HEK293 (cell line): ENCODE data around the gene ZNF70.

Experiments
- CTCF ChIA-PET: fragments of 350-600 bp; formaldehyde crosslinking; extraction: SDS; loops from one replicate; lab custom pipeline; 2021; ENCODE audit warnings: antibody characterized with exemption; lab: Yijun Ruan, JAX
- POLR2A ChIA-PET: fragments of 300-600 bp; formaldehyde crosslinking; extraction: SDS; loops from one replicate; lab custom pipeline; 2020; ENCODE audit warnings: antibody characterized with exemption, inconsistent platforms; lab: Yijun Ruan, JAX
- H3K27ac ChIP-seq: fragments of 200-500 bp; sonication (Bioruptor generic); 2 replicates; pipeline ENCODE4 v1.5.1; 2014; ENCODE audit warnings: low read depth, low read length, control low read depth, inconsistent platforms; ENCODE audit errors: extremely low read depth
- H3K36me3 ChIP-seq, 2 experiments: fragments of 200-500 bp in 1 of 2; sonication (Bioruptor generic) in 1 of 2; 1 replicate in 1 of 2; 2 replicates in 1 of 2; pipeline ENCODE4 v1.5.1; 2014 to 2017; ENCODE audit warnings: inconsistent platforms in 2 of 2, low read length in 2 of 2; ENCODE audit not compliant: control insufficient read depth in 2 of 2, insufficient read depth in 1 of 2
- H3K4me1 ChIP-seq: fragments of 200-500 bp; sonication (Bioruptor generic); 2 replicates; pipeline ENCODE4 v1.5.1; 2014; ENCODE audit warnings: mild to moderate bottlenecking, low read length, inconsistent platforms; ENCODE audit not compliant: control insufficient read depth, insufficient read depth
- H3K4me3 ChIP-seq: 2 replicates; pipeline ENCODE4 v1.5.1; 2011; ENCODE audit warnings: low read depth, mild to moderate bottlenecking, control low read depth, low read length, moderate library complexity
- H3K9me3 ChIP-seq: fragments of 200-500 bp; sonication (Bioruptor generic); 2 replicates; pipeline ENCODE4 v1.5.1; 2014; ENCODE audit warnings: low read depth, low read length, inconsistent platforms; ENCODE audit not compliant: control insufficient read depth, insufficient read depth
- BCL11A ChIP-seq: fragments of 450-650 bp; formaldehyde crosslinking; IDR thresholded peaks from 2 replicates; pipeline ENCODE4 v1.5.1; 2016; ENCODE audit warnings: low read depth, missing biosample characterization, missing genetic modification characterization
- FEZF1 ChIP-seq: fragments of 450-650 bp; formaldehyde crosslinking; IDR thresholded peaks from 2 replicates; pipeline ENCODE4 v1.5.1; 2016; ENCODE audit warnings: missing biosample characterization, missing genetic modification characterization
- GLIS1 ChIP-seq: fragments of 450-650 bp; formaldehyde crosslinking; IDR thresholded peaks from 2 replicates; pipeline ENCODE4 v1.5.1; 2016; ENCODE audit warnings: missing biosample characterization, missing genetic modification characterization
- ZFP37 ChIP-seq: fragments of 450-650 bp; formaldehyde crosslinking; IDR thresholded peaks from 2 replicates; pipeline ENCODE4 v1.5.1; 2016; ENCODE audit warnings: missing biosample characterization, missing genetic modification characterization
- ZNF10 ChIP-seq: fragments of 450-650 bp; formaldehyde crosslinking; IDR thresholded peaks from 2 replicates; pipeline ENCODE4 v1.5.1; 2017; ENCODE audit warnings: missing biosample characterization, missing genetic modification characterization
- ZNF114 ChIP-seq: fragments of 450-650 bp; formaldehyde crosslinking; IDR thresholded peaks from 2 replicates; pipeline ENCODE4 v1.5.0; 2017; ENCODE audit warnings: missing biosample characterization, missing genetic modification characterization
- ZNF157 ChIP-seq: fragments of 450-650 bp; formaldehyde crosslinking; IDR thresholded peaks from 2 replicates; pipeline ENCODE4 v1.5.1; 2016; ENCODE audit warnings: missing biosample characterization, missing genetic modification characterization
- ZNF248 ChIP-seq: fragments of 450-650 bp; formaldehyde crosslinking; IDR thresholded peaks from 2 replicates; pipeline ENCODE4 v1.5.1; 2017; ENCODE audit warnings: missing biosample characterization, missing genetic modification characterization
- ZNF292 ChIP-seq: fragments of 450-650 bp; formaldehyde crosslinking; IDR thresholded peaks from 2 replicates; pipeline ENCODE4 v1.5.1; 2016; ENCODE audit warnings: low read depth, missing biosample characterization, missing genetic modification characterization, borderline replicate concordance
- ZNF335 ChIP-seq: fragments of 450-650 bp; formaldehyde crosslinking; conservative IDR thresholded peaks from 2 replicates; pipeline ENCODE4 v1.5.1; 2016; ENCODE audit warnings: missing biosample characterization, missing genetic modification characterization
- ZNF37A ChIP-seq: fragments of 450-650 bp; IDR thresholded peaks from 2 replicates; pipeline ENCODE4 v1.5.1; 2018; ENCODE audit warnings: missing biosample characterization, missing genetic modification characterization
- ZNF624 ChIP-seq: fragments of 450-650 bp; formaldehyde crosslinking; IDR thresholded peaks from 2 replicates; pipeline ENCODE4 v1.5.1; 2017; ENCODE audit warnings: missing biosample characterization, missing genetic modification characterization
- ZNF830 ChIP-seq: fragments of 450-650 bp; IDR thresholded peaks from 2 replicates; pipeline ENCODE4 v1.5.0; 2018; ENCODE audit warnings: missing biosample characterization, missing genetic modification characterization, low read depth, mild to moderate bottlenecking, moderate library complexity
- TF ChIP-seq, protein P1 (sequence below): fragments of 450-650 bp; formaldehyde crosslinking; IDR thresholded peaks from 2 replicates; pipeline ENCODE4 v1.5.1; 2016; ENCODE audit warnings: missing biosample characterization, missing genetic modification characterization
- TF ChIP-seq, protein P2 (sequence below): fragments of 450-650 bp; formaldehyde crosslinking; IDR thresholded peaks from 2 replicates; pipeline ENCODE4 v1.5.1; 2016; ENCODE audit warnings: missing biosample characterization, missing genetic modification characterization
- TF ChIP-seq, protein P3 (sequence below): fragments of 450-650 bp; formaldehyde crosslinking; IDR thresholded peaks from 2 replicates; pipeline ENCODE4 v1.5.1; 2016; ENCODE audit warnings: missing biosample characterization, missing genetic modification characterization, borderline replicate concordance
- TF ChIP-seq, protein P4 (sequence below): fragments of 450-650 bp; formaldehyde crosslinking; IDR thresholded peaks from 2 replicates; pipeline ENCODE4 v1.5.1; 2016; ENCODE audit warnings: missing biosample characterization, missing genetic modification characterization
- TF ChIP-seq, protein P5 (sequence below): fragments of 450-650 bp; formaldehyde crosslinking; IDR thresholded peaks from 2 replicates; pipeline ENCODE4 v1.5.1; 2016; ENCODE audit warnings: missing biosample characterization, missing genetic modification characterization

ZNF70 gene

DNA sequence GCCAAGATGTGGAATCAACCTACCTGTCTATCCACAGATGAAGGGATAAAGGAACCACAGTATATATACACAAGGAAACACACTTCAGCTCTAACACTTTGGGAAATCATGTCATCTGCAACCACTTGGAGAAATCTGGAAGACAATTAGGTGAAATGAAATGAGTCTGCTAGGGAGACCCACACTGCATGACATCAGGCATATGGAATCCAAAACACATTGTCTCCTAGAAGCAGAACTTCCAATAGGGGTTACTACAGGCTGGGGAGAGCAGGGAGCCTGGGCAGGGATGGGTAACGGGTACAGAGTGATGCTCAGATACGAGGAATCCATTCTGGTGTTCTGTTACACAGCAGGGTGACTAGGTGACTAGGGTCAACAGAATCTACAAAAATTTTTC, 41.8 kb downstream of the ZNF70 start:
- 0 out of 2 replicates have a peak, but pooled peaks have one; percentile 10 for TF ChIP-seq GLIS1 (tag by site-specific recombination)
- TF ChIP-seq ZNF37A, result no peak
- no peak for TF ChIP-seq BCL11A
- POLR2A ChIA-PET, result no interaction called here
- Histone ChIP-seq H3K9me3 (no peaks in the 10 kb centered on the region), H3K4me1 (no peaks in the 10 kb centered on the region), H3K27ac (no peak overlapping the region), H3K36me3 (peaks cover 52 to 96% of the 10 kb centered on the region in 2 experiments), H3K4me3 (no peak overlapping the region)
- CTCF ChIA-PET, result interaction anchor here (1.0 kb wide), 1 partner anchor 141 kb away, joined by 4 read pairs; no protein-coding TSS in a partner anchor

DNA sequence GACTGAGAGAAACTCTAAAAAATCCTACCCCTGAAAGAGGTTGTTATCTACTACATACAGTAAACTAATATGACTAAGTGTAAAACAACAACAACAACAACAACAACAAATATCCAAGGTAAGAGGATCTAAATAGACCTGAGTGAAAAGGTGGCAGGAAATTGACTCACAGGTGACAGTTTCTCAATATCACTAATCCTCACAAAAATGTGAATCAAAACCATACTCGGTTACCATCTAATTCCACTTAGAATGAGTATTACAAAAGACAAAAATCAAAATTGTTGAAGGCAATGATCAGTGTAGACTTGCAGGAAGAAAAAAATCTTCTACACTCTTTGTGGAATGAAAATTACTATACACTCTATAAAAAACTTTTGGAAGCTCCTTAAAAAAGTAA, 42.6 kb downstream of the ZNF70 start:
- ChIA-PET POLR2A (interaction anchor here (0.5 kb wide), 1 partner anchor 68 kb away, joined by 4 read pairs; no protein-coding TSS in a partner anchor), CTCF (interaction anchor here (1.0 kb wide), 1 partner anchor 141 kb away, joined by 4 read pairs; no protein-coding TSS in a partner anchor)
- H3K9me3 ChIP-seq, result no peaks in the 10 kb centered on the region
- no peak for TF ChIP-seq ZNF292 (tag by site-specific recombination)
- TF ChIP-seq, protein P1, sequence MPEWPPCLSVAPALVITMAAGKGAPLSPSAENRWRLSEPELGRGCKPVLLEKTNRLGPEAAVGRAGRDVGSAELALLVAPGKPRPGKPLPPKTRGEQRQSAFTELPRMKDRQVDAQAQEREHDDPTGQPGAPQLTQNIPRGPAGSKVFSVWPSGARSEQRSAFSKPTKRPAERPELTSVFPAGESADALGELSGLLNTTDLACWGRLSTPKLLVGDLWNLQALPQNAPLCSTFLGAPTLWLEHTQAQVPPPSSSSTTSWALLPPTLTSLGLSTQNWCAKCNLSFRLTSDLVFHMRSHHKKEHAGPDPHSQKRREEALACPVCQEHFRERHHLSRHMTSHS (tag by site-specific recombination), result no peak
- no peak for TF ChIP-seq ZNF10 (tag by site-specific recombination)
- TF ChIP-seq ZNF830 (tag by site-specific recombination), result no peak
- TF ChIP-seq ZNF335, result no peak
- no peak for TF ChIP-seq ZNF248 (tag by site-specific recombination)
- no peak for TF ChIP-seq ZNF114
- peaks cover 53 to 94% of the 10 kb centered on the region in 2 experiments for H3K36me3 ChIP-seq
- no peak overlapping the region for H3K4me3 ChIP-seq
- H3K4me1 ChIP-seq, result no peaks in the 10 kb centered on the region
- H3K27ac ChIP-seq, result no peak overlapping the region

DNA sequence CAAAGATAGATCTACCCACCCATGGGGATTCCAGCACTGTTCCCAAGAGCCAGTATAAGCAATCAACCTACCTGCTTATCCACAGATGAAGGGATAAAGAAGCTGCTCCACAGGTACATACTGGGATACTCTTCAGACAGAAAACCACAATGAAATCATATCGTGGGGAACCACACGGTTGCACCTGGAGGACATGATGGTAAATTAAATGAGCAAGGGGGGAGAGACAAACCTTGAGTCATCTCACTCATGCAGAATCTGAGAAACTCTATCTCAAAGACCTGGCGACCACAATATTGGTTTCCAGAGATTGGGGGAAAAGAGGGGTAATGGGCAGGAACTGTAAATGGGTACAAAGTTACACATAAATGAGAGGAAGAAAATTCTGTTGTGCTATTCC, 45.6 kb downstream of the ZNF70 start:
- ChIA-PET POLR2A (no interaction called here), CTCF (no interaction called here)
- H3K27ac ChIP-seq, result no peak overlapping the region
- no peak overlapping the region for H3K4me3 ChIP-seq
- H3K4me1 ChIP-seq, result no peaks in the 10 kb centered on the region
- TF ChIP-seq, protein P2, sequence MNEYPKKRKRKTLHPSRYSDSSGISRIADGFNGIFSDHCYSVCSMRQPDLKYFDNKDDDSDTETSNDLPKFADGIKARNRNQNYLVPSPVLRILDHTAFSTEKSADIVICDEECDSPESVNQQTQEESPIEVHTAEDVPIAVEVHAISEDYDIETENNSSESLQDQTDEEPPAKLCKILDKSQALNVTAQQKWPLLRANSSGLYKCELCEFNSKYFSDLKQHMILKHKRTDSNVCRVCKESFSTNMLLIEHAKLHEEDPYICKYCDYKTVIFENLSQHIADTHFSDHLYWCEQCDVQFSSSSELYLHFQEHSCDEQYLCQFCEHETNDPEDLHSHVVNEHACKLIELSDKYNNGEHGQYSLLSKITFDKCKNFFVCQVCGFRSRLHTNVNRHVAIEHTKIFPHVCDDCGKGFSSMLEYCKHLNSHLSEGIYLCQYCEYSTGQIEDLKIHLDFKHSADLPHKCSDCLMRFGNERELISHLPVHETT (tag by site-specific recombination), result no peak
- TF ChIP-seq FEZF1 (tag by site-specific recombination), result no peak
- TF ChIP-seq, protein P3, sequence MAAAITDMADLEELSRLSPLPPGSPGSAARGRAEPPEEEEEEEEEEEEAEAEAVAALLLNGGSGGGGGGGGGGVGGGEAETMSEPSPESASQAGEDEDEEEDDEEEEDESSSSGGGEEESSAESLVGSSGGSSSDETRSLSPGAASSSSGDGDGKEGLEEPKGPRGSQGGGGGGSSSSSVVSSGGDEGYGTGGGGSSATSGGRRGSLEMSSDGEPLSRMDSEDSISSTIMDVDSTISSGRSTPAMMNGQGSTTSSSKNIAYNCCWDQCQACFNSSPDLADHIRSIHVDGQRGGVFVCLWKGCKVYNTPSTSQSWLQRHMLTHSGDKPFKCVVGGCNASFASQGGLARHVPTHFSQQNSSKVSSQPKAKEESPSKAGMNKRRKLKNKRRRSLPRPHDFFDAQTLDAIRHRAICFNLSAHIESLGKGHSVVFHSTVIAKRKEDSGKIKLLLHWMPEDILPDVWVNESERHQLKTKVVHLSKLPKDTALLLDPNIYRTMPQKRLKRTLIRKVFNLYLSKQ (tag by site-specific recombination), result no peak
- TF ChIP-seq ZNF157 (tag by site-specific recombination), result no peak
- TF ChIP-seq, protein P4, sequence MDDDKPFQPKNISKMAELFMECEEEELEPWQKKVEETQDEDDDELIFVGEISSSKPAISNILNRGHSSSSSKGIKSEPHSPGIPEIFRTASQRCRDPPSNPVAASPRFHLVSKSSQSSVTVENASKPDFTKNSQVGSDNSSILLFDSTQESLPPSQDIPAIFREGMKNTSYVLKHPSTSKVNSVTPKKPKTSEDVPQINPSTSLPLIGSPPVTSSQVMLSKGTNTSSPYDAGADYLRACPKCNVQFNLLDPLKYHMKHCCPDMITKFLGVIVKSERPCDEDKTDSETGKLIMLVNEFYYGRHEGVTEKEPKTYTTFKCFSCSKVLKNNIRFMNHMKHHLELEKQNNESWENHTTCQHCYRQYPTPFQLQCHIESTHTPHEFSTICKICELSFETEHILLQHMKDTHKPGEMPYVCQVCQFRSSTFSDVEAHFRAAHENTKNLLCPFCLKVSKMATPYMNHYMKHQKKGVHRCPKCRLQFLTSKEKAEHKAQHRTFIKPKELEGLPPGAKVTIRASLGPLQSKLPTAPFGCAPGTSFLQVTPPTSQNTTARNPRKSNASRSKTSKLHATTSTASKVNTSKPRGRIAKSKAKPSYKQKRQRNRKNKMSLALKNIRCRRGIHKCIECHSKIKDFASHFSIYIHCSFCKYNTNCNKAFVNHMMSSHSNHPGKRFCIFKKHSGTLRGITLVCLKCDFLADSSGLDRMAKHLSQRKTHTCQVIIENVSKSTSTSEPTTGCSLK (tag by site-specific recombination), result no peak
- TF ChIP-seq ZNF624 (tag by site-specific recombination), result no peak
- TF ChIP-seq, protein P5, sequence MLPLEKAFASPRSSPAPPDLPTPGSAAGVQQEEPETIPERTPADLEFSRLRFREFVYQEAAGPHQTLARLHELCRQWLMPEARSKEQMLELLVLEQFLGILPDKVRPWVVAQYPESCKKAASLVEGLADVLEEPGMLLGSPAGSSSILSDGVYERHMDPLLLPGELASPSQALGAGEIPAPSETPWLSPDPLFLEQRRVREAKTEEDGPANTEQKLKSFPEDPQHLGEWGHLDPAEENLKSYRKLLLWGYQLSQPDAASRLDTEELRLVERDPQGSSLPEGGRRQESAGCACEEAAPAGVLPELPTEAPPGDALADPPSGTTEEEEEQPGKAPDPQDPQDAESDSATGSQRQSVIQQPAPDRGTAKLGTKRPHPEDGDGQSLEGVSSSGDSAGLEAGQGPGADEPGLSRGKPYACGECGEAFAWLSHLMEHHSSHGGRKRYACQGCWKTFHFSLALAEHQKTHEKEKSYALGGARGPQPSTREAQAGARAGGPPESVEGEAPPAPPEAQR (tag by site-specific recombination), result no peak
- TF ChIP-seq ZFP37 (tag by site-specific recombination), result no peak
- no peaks in the 10 kb centered on the region for H3K9me3 ChIP-seq
- peaks cover 38 to 98% of the 10 kb centered on the region in 2 experiments for H3K36me3 ChIP-seq
